Measurements from ENCODE around the gene COL25A1.

COL25A1 gene

DNA sequence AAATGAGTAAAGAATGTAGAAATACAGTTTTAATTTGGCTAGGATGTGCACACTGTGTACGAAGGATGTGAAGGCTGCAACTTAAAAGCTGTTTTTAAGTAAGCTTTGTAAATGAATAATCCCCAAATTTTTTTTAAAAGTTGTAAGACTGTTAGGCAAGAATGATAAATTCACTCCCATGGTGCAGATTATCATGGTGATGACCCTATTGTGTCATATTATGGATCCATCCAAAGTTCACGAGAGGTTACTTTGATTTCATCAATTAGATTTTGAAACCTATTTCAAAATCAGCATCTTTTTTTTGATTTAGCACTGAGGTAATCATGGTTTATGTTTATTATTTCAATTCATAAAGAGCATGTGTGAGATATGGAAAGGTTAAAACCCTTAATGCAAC, 476.7 kb downstream of the COL25A1 start:
- H3K4me2 ChIP-seq (ENCODE audit: low read length) = no peak overlapping the region
- no peaks in the 10 kb centered on the region for H3K27me3 ChIP-seq (ENCODE audit: control insufficient read depth, insufficient read depth, low read length)
- no peaks in the 10 kb centered on the region for H3K9me3 ChIP-seq (ENCODE audit: control insufficient read depth, low read length)
- no peak overlapping the region for H2AFZ ChIP-seq
- H3K79me2 ChIP-seq = no peaks in the 10 kb centered on the region
- no peak overlapping the region for H3K9ac ChIP-seq
- TF ChIP-seq CTCF (IDR thresholded peaks at IDR 0.05) = no peak
- H3K27ac ChIP-seq = no peak overlapping the region
- H3K36me3 ChIP-seq (ENCODE audit: control insufficient read depth, insufficient read depth, low read length) = no peaks in the 10 kb centered on the region
- no peak overlapping the region for H3K4me3 ChIP-seq (ENCODE audit: low read depth, low read length)
- H3K4me1 ChIP-seq = no peaks in the 10 kb centered on the region

GRCh38 chr4:108821351-108821930, 481.0 kb downstream of the COL25A1 start:
- no peaks in the 10 kb centered on the region for H3K36me3 ChIP-seq (ENCODE audit: control insufficient read depth, insufficient read depth, low read length)
- no peaks in the 10 kb centered on the region for H3K4me1 ChIP-seq
- H3K27ac ChIP-seq = no peak overlapping the region
- H3K9me3 ChIP-seq (ENCODE audit: control insufficient read depth, low read length) = no peaks in the 10 kb centered on the region
- no peak overlapping the region for H3K4me3 ChIP-seq (ENCODE audit: low read depth, low read length)
- no peaks in the 10 kb centered on the region for H3K27me3 ChIP-seq (ENCODE audit: control insufficient read depth, insufficient read depth, low read length)
- H3K9ac ChIP-seq = no peak overlapping the region
- H3K4me2 ChIP-seq (ENCODE audit: low read length) = no peak overlapping the region
- H3K79me2 ChIP-seq = no peaks in the 10 kb centered on the region
- H2AFZ ChIP-seq = no peak overlapping the region
- no peak for TF ChIP-seq CTCF (IDR thresholded peaks at IDR 0.05)

DNA sequence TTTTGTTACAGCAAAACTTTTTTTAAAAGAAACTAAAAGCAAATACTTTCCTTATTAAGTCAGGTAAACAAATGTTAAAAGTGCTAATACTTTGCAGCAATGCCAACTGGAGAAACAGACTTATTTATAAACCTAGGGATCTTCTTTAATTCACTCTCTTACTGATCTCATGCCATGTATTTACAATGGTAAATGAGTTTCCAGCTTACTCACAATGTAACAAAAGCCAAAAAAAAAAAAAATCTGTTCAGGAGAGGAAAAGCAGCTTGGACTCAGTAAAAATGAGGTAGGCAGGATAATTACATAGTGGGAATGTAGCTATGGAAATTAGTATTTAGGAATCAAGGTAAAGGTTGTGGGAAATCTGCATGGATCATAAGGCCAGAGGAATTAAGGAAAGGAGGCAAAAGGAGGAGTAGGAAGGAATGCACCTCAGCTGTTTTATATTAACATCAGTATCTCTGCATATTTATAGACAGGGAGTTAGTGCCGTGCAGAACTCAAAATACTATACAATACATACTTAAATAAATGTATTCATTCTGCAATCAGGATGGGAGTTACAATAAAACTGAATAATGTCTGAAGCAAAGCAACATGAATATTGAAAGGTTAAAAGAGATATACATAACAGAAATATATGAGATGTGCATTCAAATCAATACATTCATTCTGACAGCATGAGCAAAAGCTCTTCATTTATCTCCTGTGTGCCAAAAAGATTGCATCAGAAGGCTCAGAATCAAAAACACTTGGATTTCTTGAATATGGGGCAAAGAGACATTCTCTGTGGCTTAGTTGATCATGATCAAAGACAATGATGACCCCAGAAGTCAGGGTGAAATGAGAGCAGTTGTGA, 481.7 kb downstream of the COL25A1 start:
- H3K4me1 ChIP-seq = no peaks in the 10 kb centered on the region
- H3K4me3 ChIP-seq (ENCODE audit: low read depth, low read length) = no peak overlapping the region
- no peak overlapping the region for H3K9ac ChIP-seq
- no peaks in the 10 kb centered on the region for H3K36me3 ChIP-seq (ENCODE audit: control insufficient read depth, insufficient read depth, low read length)
- no peak for TF ChIP-seq CTCF (IDR thresholded peaks at IDR 0.05)
- no peak overlapping the region for H3K27ac ChIP-seq
- no peak overlapping the region for H3K4me2 ChIP-seq (ENCODE audit: low read length)
- H2AFZ ChIP-seq = no peak overlapping the region
- no peaks in the 10 kb centered on the region for H3K9me3 ChIP-seq (ENCODE audit: control insufficient read depth, low read length)
- no peaks in the 10 kb centered on the region for H3K27me3 ChIP-seq (ENCODE audit: control insufficient read depth, insufficient read depth, low read length)
- H3K79me2 ChIP-seq = no peaks in the 10 kb centered on the region

DNA sequence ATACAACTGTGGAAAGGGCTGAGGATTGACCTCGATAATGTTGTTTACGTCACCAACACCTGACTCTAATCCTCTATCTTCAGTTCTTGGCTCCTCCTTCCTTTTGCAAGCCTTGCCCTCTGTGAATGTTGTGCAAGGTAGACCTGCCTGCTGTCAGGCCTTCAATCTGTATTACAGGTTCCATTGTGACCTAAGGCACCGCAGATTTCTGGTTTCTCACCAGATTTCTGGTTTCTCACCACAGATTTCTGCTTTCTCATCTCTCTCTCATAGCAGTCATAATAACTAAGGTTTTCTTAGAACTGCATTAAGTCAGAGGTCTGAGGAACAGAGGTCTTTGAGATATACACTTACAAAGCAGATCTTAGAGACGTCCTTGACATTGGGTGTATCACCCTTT, 488.1 kb downstream of the COL25A1 start:
- Histone ChIP-seq H3K79me2 (no peaks in the 10 kb centered on the region), H2AFZ (no peak overlapping the region), H3K9me3 (ENCODE audit: control insufficient read depth, low read length) (no peaks in the 10 kb centered on the region), H3K4me1 (no peaks in the 10 kb centered on the region), H3K27me3 (ENCODE audit: control insufficient read depth, insufficient read depth, low read length) (no peaks in the 10 kb centered on the region), H3K27ac (no peak overlapping the region), H3K9ac (no peak overlapping the region), H3K36me3 (ENCODE audit: control insufficient read depth, insufficient read depth, low read length) (no peaks in the 10 kb centered on the region), H3K4me3 (ENCODE audit: low read depth, low read length) (no peak overlapping the region), H3K4me2 (ENCODE audit: low read length) (no peak overlapping the region)
- TF ChIP-seq CTCF (IDR thresholded peaks at IDR 0.05) = no peak

Measured in parathyroid adenoma (tissue), 2 donors.